HUES48 (cell line): Measurements from ENCODE around the gene EIPR1.

Source experiments
- H3K27ac ChIP-seq: one replicate; pipeline ENCODE4 v1.7.0; 2013; ENCODE audit warnings: low read depth, low read length, inconsistent platforms
- H3K27me3 ChIP-seq: 2 replicates; pipeline ENCODE4 v1.6.1; 2013; ENCODE audit warnings: mild to moderate bottlenecking, low read length; ENCODE audit not compliant: control insufficient read depth, insufficient read depth
- H3K36me3 ChIP-seq: 2 replicates; pipeline ENCODE4 v1.6.1; 2013; ENCODE audit warnings: low read length; ENCODE audit not compliant: control insufficient read depth, insufficient read depth
- H3K4me1 ChIP-seq: 2 replicates; pipeline ENCODE4 v1.6.1; 2013; ENCODE audit warnings: mild to moderate bottlenecking, low read length; ENCODE audit not compliant: control insufficient read depth, insufficient read depth
- H3K4me3 ChIP-seq: 2 replicates; pipeline ENCODE4 v1.5.1; 2013; ENCODE audit warnings: mild to moderate bottlenecking, low read depth, low read length
- H3K9ac ChIP-seq: 2 replicates; pipeline ENCODE4 v1.6.1; 2013; ENCODE audit warnings: mild to moderate bottlenecking, low read depth, low read length, moderate library complexity
- H3K9me3 ChIP-seq: 2 replicates; pipeline ENCODE4 v1.6.1; 2013; ENCODE audit warnings: low read length; ENCODE audit not compliant: control insufficient read depth, insufficient read depth

The EIPR1 gene

GRCh38 chr2:3338340-3338739, 39.3 kb downstream of the EIPR1 start:
- H3K4me3 ChIP-seq, result no peak overlapping the region
- H3K27ac ChIP-seq, result no peak overlapping the region
- H3K9me3 ChIP-seq, result no peaks in the 10 kb centered on the region
- H3K27me3 ChIP-seq, result no peaks in the 10 kb centered on the region
- peaks cover 27% of the 10 kb centered on the region for H3K36me3 ChIP-seq
- no peak overlapping the region for H3K9ac ChIP-seq
- no peaks in the 10 kb centered on the region for H3K4me1 ChIP-seq

GRCh38 chr2:3336844-3337243, 40.8 kb downstream of the EIPR1 start:
- Histone ChIP-seq H3K36me3 (peaks cover 37% of the 10 kb centered on the region), H3K4me3 (no peak overlapping the region)

GRCh38 chr2:3334392-3335345, 42.9 kb downstream of the EIPR1 start:
- H3K27me3 ChIP-seq, result no peaks in the 10 kb centered on the region
- no peaks in the 10 kb centered on the region for H3K4me1 ChIP-seq
- no peak overlapping the region for H3K9ac ChIP-seq
- no peak overlapping the region for H3K4me3 ChIP-seq
- peaks cover 51% of the 10 kb centered on the region for H3K36me3 ChIP-seq
- H3K27ac ChIP-seq, result no peak overlapping the region
- H3K9me3 ChIP-seq, result no peaks in the 10 kb centered on the region

More at GRCh38 chr2:3336844-3337243, 40.8 kb downstream of the EIPR1 start:
- Histone ChIP-seq H3K4me1 (no peaks in the 10 kb centered on the region), H3K27ac (no peak overlapping the region), H3K9me3 (no peaks in the 10 kb centered on the region), H3K9ac (no peak overlapping the region), H3K27me3 (no peaks in the 10 kb centered on the region)

- H3K4me1 ChIP-seq, result no peaks in the 10 kb centered on the region
- peaks cover 47% of the 10 kb centered on the region for H3K36me3 ChIP-seq
- H3K27ac ChIP-seq, result no peak overlapping the region
- H3K27me3 ChIP-seq, result no peaks in the 10 kb centered on the region
- no peaks in the 10 kb centered on the region for H3K9me3 ChIP-seq
- H3K9ac ChIP-seq, result no peak overlapping the region
- H3K4me3 ChIP-seq, result no peak overlapping the region
These were observed 45.5 kb downstream of the EIPR1 start for GRCh38 chr2:3332133-3332532.

- no peaks in the 10 kb centered on the region for H3K27me3 ChIP-seq
- H3K9ac ChIP-seq, result no peak overlapping the region
- H3K9me3 ChIP-seq, result no peaks in the 10 kb centered on the region
- H3K27ac ChIP-seq, result no peak overlapping the region
- H3K4me3 ChIP-seq, result no peak overlapping the region
- H3K36me3 ChIP-seq, result peaks cover 36% of the 10 kb centered on the region
- no peaks in the 10 kb centered on the region for H3K4me1 ChIP-seq
These were observed 48.1 kb downstream of the EIPR1 start for GRCh38 chr2:3329491-3329890.

GRCh38 chr2:3326871-3327270, 50.7 kb downstream of the EIPR1 start:
- no peaks in the 10 kb centered on the region for H3K27me3 ChIP-seq
- H3K36me3 ChIP-seq, result peaks cover 18% of the 10 kb centered on the region
- no peak overlapping the region for H3K27ac ChIP-seq
- H3K4me1 ChIP-seq, result no peaks in the 10 kb centered on the region
- H3K9ac ChIP-seq, result no peak overlapping the region
- H3K4me3 ChIP-seq, result no peak overlapping the region
- no peaks in the 10 kb centered on the region for H3K9me3 ChIP-seq

- Histone ChIP-seq H3K36me3 (peaks cover 18% of the 10 kb centered on the region), H3K27ac (no peak overlapping the region), H3K9ac (no peak overlapping the region), H3K4me1 (peaks cover 4% of the 10 kb centered on the region), H3K4me3 (no peak overlapping the region), H3K9me3 (no peaks in the 10 kb centered on the region), H3K27me3 (no peaks in the 10 kb centered on the region)
These were observed 51.5 kb downstream of the EIPR1 start for GRCh38 chr2:3326182-3326537.

- peaks cover 13% of the 10 kb centered on the region for H3K36me3 ChIP-seq
- H3K4me1 ChIP-seq, result peaks cover 10% of the 10 kb centered on the region
- H3K4me3 ChIP-seq, result no peak overlapping the region
- H3K9me3 ChIP-seq, result no peaks in the 10 kb centered on the region
- H3K27ac ChIP-seq, result no peak overlapping the region
- H3K27me3 ChIP-seq, result no peaks in the 10 kb centered on the region
- no peak overlapping the region for H3K9ac ChIP-seq
These were observed 52.0 kb downstream of the EIPR1 start for GRCh38 chr2:3325458-3326181.

- Histone ChIP-seq H3K36me3 (peaks cover 4% of the 10 kb centered on the region; the same call in 1 of the 2 replicates), H3K27ac (no peak overlapping the region), H3K27me3 (no peaks in the 10 kb centered on the region), H3K4me3 (no peak overlapping the region), H3K9me3 (no peaks in the 10 kb centered on the region), H3K9ac (no peak overlapping the region), H3K4me1 (peaks cover 15% of the 10 kb centered on the region)
These were observed 53.0 kb downstream of the EIPR1 start for GRCh38 chr2:3324404-3325281.

- no peak overlapping the region for H3K4me3 ChIP-seq
- no peak overlapping the region for H3K9ac ChIP-seq
- H3K27me3 ChIP-seq, result no peaks in the 10 kb centered on the region
- H3K27ac ChIP-seq, result no peak overlapping the region
- H3K9me3 ChIP-seq, result no peaks in the 10 kb centered on the region
- H3K36me3 ChIP-seq, result peaks cover 3% of the 10 kb centered on the region; the same call in 1 of the 2 replicates
- peaks cover 15% of the 10 kb centered on the region for H3K4me1 ChIP-seq
These were observed 53.6 kb downstream of the EIPR1 start for GRCh38 chr2:3324036-3324386.
